SKM-1 treated with dmso at 0.1 percent for 144 hours (cell line): ENCODE data around the gene SRP9.
A peak's percentile ranks its signal among the peaks of the same experiment; 100 is the strongest.
"Not testable (repeated sequence)": the region's sequence is repeated elsewhere in the genome, so short reads cannot be mapped to it uniquely, and the experiment has no call there.

Experiments used
- DNase-seq: peaks from one replicate; lab custom pipeline; 2025; ENCODE audit not compliant: unreplicated experiment; lab: John Stamatoyannopoulos, UW

SRP9 gene

GRCh38 chr1:225813214-225813964 is 35.8 kb downstream of the SRP9 start:
- peak; percentile 91 for DNase-seq

GRCh38 chr1:225814381-225814780 is 36.8 kb downstream of the SRP9 start:
- no peak for DNase-seq

DNA sequence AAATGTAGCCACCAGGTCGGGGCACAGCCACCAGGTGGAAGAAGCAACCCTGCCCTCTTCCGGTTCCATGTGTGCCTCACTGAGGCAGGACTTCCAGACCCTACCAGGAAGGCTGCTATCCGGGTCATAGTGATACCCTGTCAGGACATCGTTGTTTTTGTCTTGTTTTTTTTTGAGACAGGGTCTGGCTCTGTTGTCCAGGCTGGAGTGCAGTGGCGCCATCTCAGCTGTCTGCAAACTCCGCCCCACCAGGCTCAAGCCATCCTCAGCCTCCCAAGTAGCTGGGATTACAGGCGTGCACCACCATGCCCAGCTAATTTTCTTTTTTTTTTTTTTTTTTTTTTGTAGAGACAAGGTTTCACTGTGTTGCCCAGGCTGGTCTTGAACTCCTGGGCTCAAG is 37.5 kb downstream of the SRP9 start:
- not testable (repeated sequence) for DNase-seq

- DNase-seq = no peak
Measured at GRCh38 chr1:225815526-225816178, 38.0 kb downstream of the SRP9 start.

- no peak for DNase-seq
Measured at GRCh38 chr1:225816643-225817538, 39.3 kb downstream of the SRP9 start.

- DNase-seq = no peak
Measured at GRCh38 chr1:225817611-225818061, 40.0 kb downstream of the SRP9 start.

GRCh38 chr1:225818229-225818628 is 40.6 kb downstream of the SRP9 start:
- no peak for DNase-seq

DNA sequence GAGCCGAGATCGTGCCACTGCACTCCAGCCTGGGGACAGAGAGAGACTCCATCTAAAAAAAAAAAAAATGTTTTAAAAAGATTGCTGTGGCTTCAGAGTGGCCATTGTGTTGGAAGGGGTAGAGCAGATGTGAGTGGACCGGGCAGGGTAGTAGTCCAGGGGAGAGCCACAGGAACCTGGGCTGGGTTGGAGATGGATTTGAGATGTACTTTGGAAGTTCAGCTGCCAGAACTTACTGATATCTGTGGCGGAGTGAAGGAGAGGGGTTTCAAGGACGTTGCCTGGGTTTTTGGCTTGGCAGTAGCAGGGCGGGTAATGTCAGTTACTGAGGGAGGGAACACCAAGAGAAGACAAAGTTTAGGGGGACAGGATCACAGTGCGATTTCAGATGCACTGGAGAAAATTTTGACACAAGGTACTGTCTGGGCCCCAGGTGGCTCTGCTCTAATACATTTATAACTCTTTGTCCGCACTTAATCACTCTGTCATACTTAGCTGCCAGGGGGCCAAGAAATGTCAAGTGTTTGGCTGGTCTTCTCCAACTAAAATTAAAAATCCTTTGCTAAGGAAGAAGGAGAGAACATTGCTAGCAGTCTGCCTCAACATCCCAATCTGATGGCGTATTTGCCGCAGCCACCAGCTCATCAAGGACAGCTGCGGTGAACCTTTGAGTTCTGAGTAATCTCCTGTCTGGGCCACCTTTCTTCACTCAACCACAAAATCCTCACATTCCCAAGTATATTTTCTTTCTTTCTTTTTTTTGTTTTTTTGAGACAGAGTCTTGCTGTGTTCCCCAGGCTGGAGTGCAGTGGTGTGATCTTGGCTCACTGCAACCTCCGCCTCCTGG is 41.9 kb downstream of the SRP9 start:
- DNase-seq = no peak

- DNase-seq = no peak
Measured at GRCh38 chr1:225820522-225821120, 43.0 kb downstream of the SRP9 start.

GRCh38 chr1:225822655-225823403 is 45.2 kb downstream of the SRP9 start:
- no peak for DNase-seq

- DNase-seq = no peak
Measured at GRCh38 chr1:225823811-225824261, 46.2 kb downstream of the SRP9 start.

DNA sequence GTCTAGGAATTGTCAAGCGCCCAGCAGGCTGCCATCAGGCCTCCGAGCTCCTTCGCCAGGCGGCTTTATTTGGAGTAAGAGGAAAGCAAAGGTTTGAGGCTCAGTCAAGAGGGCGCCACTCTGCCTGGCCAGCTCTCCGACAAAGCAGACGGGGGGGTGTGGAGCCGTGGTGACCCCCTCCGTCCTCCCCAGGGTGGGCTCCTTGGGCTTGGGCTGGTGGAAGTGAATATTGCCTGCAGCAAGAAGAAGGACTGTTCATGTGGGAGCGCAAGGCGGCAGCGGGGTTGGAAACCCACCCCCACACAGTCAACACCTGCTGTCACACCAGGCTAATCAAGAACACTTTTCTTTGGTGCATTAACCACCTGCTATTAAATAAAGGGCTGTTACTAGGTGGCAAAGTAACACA is 46.9 kb downstream of the SRP9 start:
- no peak for DNase-seq

DNA sequence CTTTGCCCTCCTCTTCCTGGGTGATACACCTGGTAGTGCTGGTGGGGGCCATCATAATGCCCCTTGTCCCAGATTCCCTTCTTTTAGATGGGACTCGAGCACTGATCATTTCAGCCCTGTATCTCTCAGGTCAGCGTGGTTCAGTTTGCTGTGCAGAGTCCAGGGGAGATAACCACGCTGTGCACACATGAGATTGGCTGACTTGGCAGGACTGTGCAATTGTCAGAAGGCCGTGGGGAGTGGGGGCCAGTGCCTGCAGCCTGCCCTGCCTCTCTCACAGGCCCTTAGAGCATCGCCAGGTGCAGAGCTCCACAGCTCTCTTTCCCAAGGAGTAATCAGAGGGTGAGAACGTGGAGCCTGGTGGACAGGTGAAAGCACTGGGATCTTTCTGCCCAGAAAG is 47.5 kb downstream of the SRP9 start:
- no peak for DNase-seq

DNA sequence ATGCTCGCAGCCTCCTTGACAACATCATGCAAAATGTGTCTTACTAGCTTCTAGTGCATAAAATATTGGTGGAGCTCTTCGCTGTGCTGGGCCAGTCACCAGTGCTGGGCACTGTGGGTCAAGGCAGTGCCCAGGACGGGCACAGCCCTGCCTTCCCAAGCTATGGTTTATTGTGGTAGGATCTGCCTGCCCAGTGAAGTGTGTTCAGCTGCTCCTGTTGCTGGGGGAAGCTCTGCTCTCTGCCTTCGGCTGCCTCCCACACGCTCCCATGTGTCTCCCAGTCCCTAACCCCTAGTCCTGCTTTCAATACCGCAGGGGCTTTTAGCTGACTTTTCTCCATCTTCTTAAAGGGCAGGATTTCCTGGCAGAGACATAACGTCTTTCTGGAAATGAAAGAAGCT is 48.0 kb downstream of the SRP9 start:
- no peak for DNase-seq

DNA sequence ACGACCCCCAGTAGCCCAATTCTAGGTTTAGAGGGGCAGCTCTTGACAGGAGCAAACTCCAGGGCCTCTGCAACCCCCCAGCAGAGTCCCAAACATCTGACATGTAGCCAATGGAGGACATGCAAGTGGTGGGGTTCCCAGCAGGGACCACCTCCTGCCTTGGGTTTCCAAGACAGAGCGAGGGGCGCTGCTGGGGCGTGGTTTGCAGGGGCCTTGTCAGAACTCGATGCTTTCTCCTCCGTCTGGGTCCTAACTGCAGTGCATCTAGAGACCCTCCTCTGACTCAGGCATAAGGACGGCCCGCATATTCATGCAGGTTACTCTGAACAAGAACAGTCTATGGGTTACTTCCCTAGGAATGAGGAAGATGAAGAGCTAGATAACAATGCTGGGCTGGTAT is 49.5 kb downstream of the SRP9 start:
- DNase-seq = no peak

GRCh38 chr1:225828706-225829345 is 51.2 kb downstream of the SRP9 start:
- no peak for DNase-seq

DNA sequence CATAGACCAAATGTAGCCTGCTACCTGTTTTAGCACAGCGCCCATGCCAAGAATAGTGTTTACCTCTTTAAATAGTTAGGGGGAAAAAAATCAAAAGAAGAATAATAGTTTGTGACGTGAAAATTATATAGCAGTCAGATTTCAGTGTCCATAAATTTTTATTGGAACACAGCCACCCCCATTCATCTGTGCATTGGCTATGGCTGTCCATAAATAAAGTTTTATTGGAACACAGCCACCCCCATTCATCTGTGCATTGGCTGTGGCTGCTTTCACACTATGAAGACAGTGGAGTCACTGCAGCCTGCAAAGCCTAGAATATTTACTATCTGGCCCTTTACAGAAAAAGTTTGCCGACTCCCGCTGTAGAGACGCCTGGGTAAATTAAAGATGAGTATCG is 53.2 kb downstream of the SRP9 start:
- DNase-seq = no peak

DNA sequence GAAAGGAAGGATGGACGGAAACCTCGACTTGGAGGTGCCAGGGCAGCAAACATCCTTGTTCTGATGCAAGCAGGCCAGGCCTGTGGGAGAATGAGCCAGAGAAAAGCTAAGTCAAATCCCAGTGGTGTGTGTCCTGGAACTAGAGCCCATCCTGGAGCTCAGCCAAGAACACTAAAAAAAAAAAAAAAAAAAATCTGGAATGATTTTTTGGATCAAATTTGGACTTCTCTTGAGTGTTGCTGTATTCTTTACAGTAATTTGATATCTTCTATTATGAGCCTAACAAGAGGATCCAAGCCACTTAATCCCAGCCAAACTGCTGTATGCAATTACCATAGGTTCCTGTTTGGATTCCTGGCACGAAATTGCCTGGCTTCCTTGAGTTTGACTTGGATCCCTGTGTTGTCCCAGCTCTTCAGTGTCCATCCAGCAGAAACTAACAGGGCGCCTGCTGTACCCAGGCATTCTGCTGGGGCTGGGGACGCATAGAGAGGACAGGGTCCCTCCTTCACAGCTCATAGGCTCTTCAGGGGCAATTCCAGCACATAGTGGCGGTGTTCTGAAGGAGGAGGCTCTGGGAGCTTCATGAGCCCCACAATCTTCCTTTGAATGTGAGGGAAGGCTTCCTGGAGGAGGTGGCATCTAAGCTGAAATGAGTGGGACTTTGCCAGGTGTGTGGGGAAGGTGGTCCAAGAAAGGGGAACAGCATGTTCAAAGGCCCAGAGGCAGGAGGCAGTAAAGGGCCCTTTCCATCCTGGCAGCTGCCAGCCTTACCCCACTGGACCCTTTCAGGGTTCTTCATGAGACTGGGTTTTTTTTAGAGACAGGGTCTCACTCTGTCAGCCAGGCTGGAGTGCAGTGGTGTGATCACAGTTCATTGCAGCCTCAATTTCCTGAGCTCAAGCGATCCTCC is 57.0 kb downstream of the SRP9 start:
- DNase-seq = no peak
